Nephron progenitor cell (in vitro differentiated cells): ENCODE measurements around the gene P2RY10.

Experiments used
- DNase-seq: peaks from one replicate; pipeline ENCODE4 v3.0.0; 2021
- H3K27ac Mint-ChIP-seq: 2 replicates; pipeline ENCODE4 v1.8.0; 2021; ENCODE audit warnings: mild to moderate bottlenecking, moderate library complexity, mixed read lengths
- H3K27me3 Mint-ChIP-seq: 2 replicates; pipeline ENCODE4 v1.8.0; 2021; ENCODE audit warnings: mild to moderate bottlenecking, low read depth, mixed read lengths; ENCODE audit not compliant: poor library complexity
- H3K36me3 Mint-ChIP-seq: 2 replicates; pipeline ENCODE4 v1.8.0; 2021; ENCODE audit warnings: low read depth, mixed read lengths
- H3K4me1 Mint-ChIP-seq: 2 replicates; pipeline ENCODE4 v1.8.0; 2021; ENCODE audit warnings: mixed read lengths
- H3K4me3 Mint-ChIP-seq: 2 replicates; pipeline ENCODE4 v1.8.0; 2021; ENCODE audit warnings: mild to moderate bottlenecking, moderate library complexity, mixed read lengths
- H3K9me3 Mint-ChIP-seq: 2 replicates; pipeline ENCODE4 v1.8.0; 2021; ENCODE audit warnings: mild to moderate bottlenecking, moderate library complexity, mixed read lengths
- CTCF ChIP-seq: fragments of 200-600 bp; sonication (generic); IDR thresholded peaks from 2 replicates; pipeline ENCODE4 v1.5.0; 2021; ENCODE audit warnings: antibody characterized with exemption

P2RY10 gene

GRCh38 chrX:78958419-78959116, 13.4 kb downstream of the P2RY10 start:
- no peaks in the 10 kb centered on the region for H3K27me3 Mint-ChIP-seq
- peaks cover 17% of the 10 kb centered on the region for H3K9me3 Mint-ChIP-seq
- TF ChIP-seq CTCF = no peak
- no peaks in the 10 kb centered on the region for H3K36me3 Mint-ChIP-seq
- no peak for DNase-seq
- H3K27ac Mint-ChIP-seq = no peak overlapping the region
- H3K4me1 Mint-ChIP-seq = no peaks in the 10 kb centered on the region
- H3K4me3 Mint-ChIP-seq = no peak overlapping the region

- Mint-ChIP-seq H3K27me3 (no peaks in the 10 kb centered on the region), H3K27ac (no peak overlapping the region), H3K4me3 (no peak overlapping the region), H3K9me3 (peaks cover 38% of the 10 kb centered on the region), H3K36me3 (no peaks in the 10 kb centered on the region), H3K4me1 (no peaks in the 10 kb centered on the region)
- no peak for TF ChIP-seq CTCF
- DNase-seq = no peak
These were observed 15.7 kb downstream of the P2RY10 start for GRCh38 chrX:78960888-78961287.

GRCh38 chrX:78964598-78964997, 19.4 kb downstream of the P2RY10 start:
- H3K4me3 Mint-ChIP-seq = no peak overlapping the region
- H3K36me3 Mint-ChIP-seq = no peaks in the 10 kb centered on the region
- no peak for DNase-seq
- no peaks in the 10 kb centered on the region for H3K27me3 Mint-ChIP-seq
- TF ChIP-seq CTCF = no peak
- peaks cover 61% of the 10 kb centered on the region for H3K9me3 Mint-ChIP-seq
- H3K4me1 Mint-ChIP-seq = no peaks in the 10 kb centered on the region
- H3K27ac Mint-ChIP-seq = no peak overlapping the region

- TF ChIP-seq CTCF = no peak
- no peak for DNase-seq
- Mint-ChIP-seq H3K36me3 (no peaks in the 10 kb centered on the region), H3K9me3 (peaks cover 29% of the 10 kb centered on the region), H3K4me3 (no peak overlapping the region), H3K4me1 (no peaks in the 10 kb centered on the region), H3K27me3 (no peaks in the 10 kb centered on the region), H3K27ac (no peak overlapping the region)
These were observed 34.7 kb downstream of the P2RY10 start for GRCh38 chrX:78979789-78980464.

GRCh38 chrX:78989349-78989748, 44.2 kb downstream of the P2RY10 start:
- TF ChIP-seq CTCF = no peak
- H3K9me3 Mint-ChIP-seq = peaks cover 43% of the 10 kb centered on the region

More at GRCh38 chrX:78989349-78989748, 44.2 kb downstream of the P2RY10 start:
- DNase-seq = no peak
- H3K4me1 Mint-ChIP-seq = no peaks in the 10 kb centered on the region
- H3K27ac Mint-ChIP-seq = no peak overlapping the region
- H3K36me3 Mint-ChIP-seq = no peaks in the 10 kb centered on the region
- H3K4me3 Mint-ChIP-seq = no peak overlapping the region
- H3K27me3 Mint-ChIP-seq = no peaks in the 10 kb centered on the region
